Stimulated activated CD4-positive, alpha-beta T cell treated with anti-CD3 and anti-CD28 coated beads, Interleukin-1b, Interleukin-23, amount 100 ng/mL, for 4 hours (primary cell): ENCODE measurements around the gene ERLEC1.

Experiments
- DNase-seq, 2 donors: peaks; one replicate each; pipeline ENCODE4 v3.0.0-alpha.2; 2020; ENCODE audit warnings: low read depth in 2 of 2

Gene ERLEC1

GRCh38 chr2:53782676-53783075, 4.2 kb upstream of the ERLEC1 start:
- DNase-seq, result no peak

GRCh38 chr2:53784436-53784835, 2.4 kb upstream of the ERLEC1 start:
- no peak for DNase-seq

- DNase-seq, result no peak
These were observed 1.5 kb upstream of the ERLEC1 start for GRCh38 chr2:53785366-53785765.

GRCh38 chr2:53786352-53786704, 516 bp upstream of the ERLEC1 start:
- no peak for DNase-seq

- DNase-seq, result no peak
These were observed 908 bp downstream of the ERLEC1 start for GRCh38 chr2:53787614-53788289.

- no peak for DNase-seq
These were observed 6.4 kb downstream of the ERLEC1 start for GRCh38 chr2:53793261-53793660.

- DNase-seq, result no peak
These were observed 7.0 kb downstream of the ERLEC1 start for GRCh38 chr2:53793821-53794220.

GRCh38 chr2:53801547-53801946, 14.7 kb downstream of the ERLEC1 start:
- no peak for DNase-seq

- no peak for DNase-seq
These were observed 15.8 kb downstream of the ERLEC1 start for GRCh38 chr2:53802617-53803151.

GRCh38 chr2:53811601-53812000, 24.8 kb downstream of the ERLEC1 start:
- no peak for DNase-seq

- DNase-seq, result no peak
These were observed 26.3 kb downstream of the ERLEC1 start for GRCh38 chr2:53813151-53813550.

- no peak for DNase-seq
These were observed 32.1 kb downstream of the ERLEC1 start for GRCh38 chr2:53818854-53819435.

- DNase-seq, result no peak
These were observed 32.8 kb downstream of the ERLEC1 start for GRCh38 chr2:53819634-53820033.

GRCh38 chr2:53820048-53820447, 33.2 kb downstream of the ERLEC1 start:
- no peak for DNase-seq

- DNase-seq, result no peak
These were observed 33.9 kb downstream of the ERLEC1 start for GRCh38 chr2:53820711-53821110.

GRCh38 chr2:53821810-53822209, 35.0 kb downstream of the ERLEC1 start:
- DNase-seq, result no peak

- peak in 1 of 2 donors; percentile 3 for DNase-seq
These were observed 36.8 kb downstream of the ERLEC1 start for GRCh38 chr2:53823639-53824038.

- no peak for DNase-seq
These were observed 39.2 kb downstream of the ERLEC1 start for GRCh38 chr2:53826030-53826410.

GRCh38 chr2:53826587-53827397, 39.9 kb downstream of the ERLEC1 start:
- no peak for DNase-seq

- no peak for DNase-seq
These were observed 40.7 kb downstream of the ERLEC1 start for GRCh38 chr2:53827398-53828175.

- DNase-seq, result no peak
These were observed 41.5 kb downstream of the ERLEC1 start for GRCh38 chr2:53828331-53828730.
